GM12892 (cell line): ENCODE measurements around the gene GHR.

Experiments
- POLR2A ChIP-seq: IDR thresholded peaks from 2 replicates; pipeline ENCODE4 v1.6.1; 2011; ENCODE audit warnings: low read depth, low read length, control low read depth
- POLR2AphosphoS5 ChIP-seq: IDR thresholded peaks from 2 replicates; pipeline ENCODE4 v1.6.1; 2011; ENCODE audit warnings: low read depth, low read length, control low read depth

- TF ChIP-seq POLR2AphosphoS5 (no peak), POLR2A (no peak)
Measured at GRCh38 chr5:42483472-42484154, 60.4 kb downstream of the GHR start.
